Heart left ventricle (tissue), 16 donors: Measurements from ENCODE around the gene CTNNA1. TPM values are rescaled to one million over a fixed set of nuclear protein-coding genes. Genes with fewer than 3 reads are reported as not detected.

ENCODE experiments used
- ATAC-seq, 4 donors: fragments of 200-7000 bp; cut with Tn5 transposase; one replicate each; pipeline ENCODE4 v1.9.1; 2020 to 2022; ENCODE audit warnings: moderate library complexity in 4 of 4, mild to moderate bottlenecking in 3 of 4, moderate number of reproducible peaks in 1 of 4
- DNase-seq, 5 donors: peaks; one replicate each; pipeline ENCODE4 v3.0.0-alpha.2; 2020
- H3K27ac ChIP-seq, 12 donors: fragments of 200-600 bp; sonication (generic) in 4 of 12; one replicate each; pipeline versions ENCODE4 v1.5.0 to v1.8.0; 2016 to 2022; ENCODE audit warnings: mild to moderate bottlenecking in 2 of 12
- H3K27me3 ChIP-seq, 9 donors: fragments of 200-600 bp; sonication (generic) in 2 of 9; one replicate each; pipeline versions ENCODE4 v1.5.1 to v1.8.0; 2016 to 2022; ENCODE audit warnings: mild to moderate bottlenecking in 3 of 9
- H3K36me3 ChIP-seq, 9 donors: fragments of 200-600 bp; sonication (generic) in 2 of 9; one replicate each; pipeline versions ENCODE4 v1.5.0 to v1.8.0; 2018 to 2022; ENCODE audit warnings: mild to moderate bottlenecking in 2 of 9
- H3K4me1 ChIP-seq, 12 donors: fragments of 200-600 bp; sonication (generic) in 4 of 12; one replicate each; pipeline versions ENCODE4 v1.5.0 to v1.8.0; 2016 to 2022; ENCODE audit warnings: mild to moderate bottlenecking in 3 of 12
- H3K4me3 ChIP-seq, 12 donors: fragments of 200-600 bp; sonication (generic) in 4 of 12; one replicate each; pipeline versions ENCODE4 v1.5.0 to v1.8.0; 2017 to 2022; ENCODE audit warnings: mild to moderate bottlenecking in 9 of 12, moderate library complexity in 4 of 12
- H3K9me3 ChIP-seq, 12 donors: fragments of 200-600 bp; sonication (generic) in 4 of 12; one replicate each; pipeline versions ENCODE4 v1.5.0 to v1.8.0; 2016 to 2022; ENCODE audit warnings: mild to moderate bottlenecking in 1 of 12
- POLR2A ChIP-seq, 2 donors: fragments of 450-650 bp; IDR thresholded peaks; one replicate each; pipeline ENCODE4 v1.6.1; 2017; ENCODE audit warnings: antibody characterized with exemption in 2 of 2, mild to moderate bottlenecking in 2 of 2, moderate library complexity in 2 of 2
- WGBS, 4 donors: extraction: QIAGEN DNeasy Blood & Tissue Kit in 2 of 4; methylation state at CpG; one replicate each; pipeline versions ENCODE4 v1.1.5 to v1.1.7; 2013 to 2018; 5-methylcytosine and 5-hydroxymethylcytosine counted together
- intact Hi-C, 10 donors: fragments of 100-400 bp; cut with DNase I; formaldehyde crosslinking; loops; one replicate each; pipeline versions ENCODE4 v1.11.1 to v1.14.2; 2022
- polyA plus RNA-seq, 2 donors: library from polyadenylated mRNA; stranded (reverse); fragments of 200-250 nt; gene quantifications; one replicate each; pipeline ENCODE4 v1.2.3, GENCODE V29; 2013
- total RNA-seq, 9 donors: library from RNA; depleted of rRNA in 2 of 9; stranded (reverse); fragments of >200 nt in 2 of 9; fragmentation: NEBNext Ultra II Directional in 3 of 9; extraction: Animal tissue kit (Norgen Biotek cat#: 25700) in 3 of 9; gene quantifications; one replicate each; pipeline versions ENCODE4 v1.1.0 to v1.2.4, GENCODE V29; 2016 to 2023
- TF ChIP-seq, protein P1 (sequence below), 12 donors: fragments of 200-600 bp; sonication (generic) in 4 of 12; IDR thresholded peaks; one replicate each; pipeline versions ENCODE4 v1.5.0 to v1.8.0; 2018 to 2022; ENCODE audit warnings: antibody characterized with exemption in 12 of 12, mild to moderate bottlenecking in 5 of 12
- donor health status: ischemic (EF 13 %, LVEDD 7.1; RV severe dilation, severe dysfunction).
- donor health status: healthy with polysubstance abuse.
- donor health status: DM: no; HTN: yes; CAD: no.
- donor health status: DM: no; HTN: no; CAD: no.
- donor health status: ischemic (EF 25% LVEDD 6.9; RV normal size, moderate dysfunction).
- donor health status: ischemic (EF 25% LVEDD 5.7; RV mildly dilated, moderate dysfunction).
- donor health status: healthy.
- donor health status: DM: yes; HTN: yes; CAD: no.
- donor health status: ischemic (EF 35%, LVEDD 5.7; RV mildly dilated, moderate dysfunction).
- donor health status: nonischemic (EF 11% LVEDD 7.7; RV severe dilation, severe dysfunction).
- donor health status: DM: yes; HTN: yes; CAD: no.
- donor health status: PGD.
- donor health status: ischemic (EF 29% LVEDD 5.4; RV normal size, mild dysfunction).
- donor health status: nonischemic (EF 23%, LVEDD 6.1; RV moderate dilation, normal function).

Gene CTNNA1
- total and polyA plus RNA-seq, 11 donors = 140 to 460 (median 399) TPM

DNA sequence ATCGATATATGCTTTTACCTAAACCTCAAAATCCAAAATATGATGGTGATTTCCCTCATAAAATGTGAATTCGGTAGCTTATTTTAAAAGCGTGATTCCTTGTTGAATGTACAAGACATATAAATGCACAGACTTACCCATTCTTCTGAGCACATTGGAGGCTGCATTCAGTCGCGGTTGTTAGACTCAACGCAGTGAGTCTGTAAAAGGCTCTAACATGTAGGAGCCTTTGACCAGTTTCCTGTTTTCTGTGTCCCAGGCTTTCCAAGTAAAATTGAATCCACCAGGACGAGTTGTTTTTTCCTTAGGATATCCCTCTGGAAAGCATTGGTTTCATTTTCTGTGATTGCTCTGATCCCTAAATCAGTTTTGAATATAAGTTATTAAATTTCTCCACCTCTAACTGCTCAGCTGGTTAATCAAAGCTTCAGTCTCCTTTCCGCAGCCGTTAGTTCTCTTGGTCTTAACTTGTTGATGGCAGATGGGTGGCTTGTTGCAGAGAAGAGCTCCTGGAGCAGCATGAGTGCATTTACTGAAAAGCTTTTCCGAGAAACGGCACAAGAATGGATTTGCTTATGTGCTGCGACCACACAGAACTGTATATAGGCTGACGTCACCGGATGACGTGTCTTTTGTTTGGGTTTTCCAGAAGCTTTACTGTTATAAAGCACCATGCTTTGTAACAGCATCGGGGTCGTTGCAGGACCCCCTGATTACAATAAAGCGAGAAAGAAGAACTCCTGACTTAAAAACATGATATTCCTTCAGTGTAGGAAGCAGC, 121.7 kb downstream of the CTNNA1 start, which contains the start of gene LRRTM2:
TSS of gene LRRTM2 (minus strand) at position 565 of the 781 bp plus-strand sequence. CDS start at position 141, 424 bp downstream.
- Histone ChIP-seq H3K4me3 (peak within 1 kb of the TSS in 4 of 12 donors; percentile 0 to 12 (median 8)), H3K4me1 (peaks cover 5 to 80% (median 48%) of the 10 kb centered on the region in 12 donors), H3K27ac (peak within 1 kb of the TSS in 1 of 12 donors; percentile 4), H3K9me3 (peaks cover 0 to 5% (median 0%) of the 10 kb centered on the region in 12 donors), H3K27me3 (no peaks in the 10 kb centered on the region), H3K36me3 (peaks cover 0 to 4% (median 0%) of the 10 kb centered on the region in 9 donors)
- no peak for TF ChIP-seq POLR2A (IDR thresholded peaks at IDR 0.05)
- TF ChIP-seq, protein P1, sequence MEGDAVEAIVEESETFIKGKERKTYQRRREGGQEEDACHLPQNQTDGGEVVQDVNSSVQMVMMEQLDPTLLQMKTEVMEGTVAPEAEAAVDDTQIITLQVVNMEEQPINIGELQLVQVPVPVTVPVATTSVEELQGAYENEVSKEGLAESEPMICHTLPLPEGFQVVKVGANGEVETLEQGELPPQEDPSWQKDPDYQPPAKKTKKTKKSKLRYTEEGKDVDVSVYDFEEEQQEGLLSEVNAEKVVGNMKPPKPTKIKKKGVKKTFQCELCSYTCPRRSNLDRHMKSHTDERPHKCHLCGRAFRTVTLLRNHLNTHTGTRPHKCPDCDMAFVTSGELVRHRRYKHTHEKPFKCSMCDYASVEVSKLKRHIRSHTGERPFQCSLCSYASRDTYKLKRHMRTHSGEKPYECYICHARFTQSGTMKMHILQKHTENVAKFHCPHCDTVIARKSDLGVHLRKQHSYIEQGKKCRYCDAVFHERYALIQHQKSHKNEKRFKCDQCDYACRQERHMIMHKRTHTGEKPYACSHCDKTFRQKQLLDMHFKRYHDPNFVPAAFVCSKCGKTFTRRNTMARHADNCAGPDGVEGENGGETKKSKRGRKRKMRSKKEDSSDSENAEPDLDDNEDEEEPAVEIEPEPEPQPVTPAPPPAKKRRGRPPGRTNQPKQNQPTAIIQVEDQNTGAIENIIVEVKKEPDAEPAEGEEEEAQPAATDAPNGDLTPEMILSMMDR (IDR thresholded peaks at IDR 0.05) = no peak
- 69 to 77% (median 73%) methylated on average over 18 of the region's 18 CpGs for WGBS, 4 donors
- no peak for DNase-seq
- intact Hi-C loops = no loop called here
- ATAC-seq = no peak

DNA sequence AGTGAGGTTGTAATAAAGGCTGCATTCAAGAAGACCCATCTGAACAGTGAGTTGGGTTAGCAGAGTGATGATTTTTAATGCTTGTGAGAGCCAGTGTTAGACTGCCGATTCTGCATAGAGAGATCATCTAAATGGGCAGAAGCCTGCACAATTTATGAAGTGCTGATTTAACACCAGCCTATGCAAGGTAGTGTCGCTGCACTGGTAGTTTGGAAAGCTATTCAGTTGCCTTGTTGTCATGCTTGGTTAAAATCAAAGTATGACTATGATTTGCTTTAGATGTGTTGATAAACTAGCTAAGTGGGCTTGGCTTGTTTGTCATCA, 122.3 kb downstream of the CTNNA1 start:
- H3K4me3 ChIP-seq = no peak overlapping the region
- peaks cover 5 to 77% (median 42%) of the 10 kb centered on the region in 12 donors for H3K4me1 ChIP-seq
- ATAC-seq (no peak), DNase-seq (no peak)
- H3K27me3 ChIP-seq = no peaks in the 10 kb centered on the region
- peaks cover 0 to 5% (median 0%) of the 10 kb centered on the region in 9 donors for H3K36me3 ChIP-seq
- TF ChIP-seq, protein P1 (IDR thresholded peaks at IDR 0.05) = no peak
- TF ChIP-seq POLR2A (IDR thresholded peaks at IDR 0.05) = no peak
- no peak overlapping the region for H3K27ac ChIP-seq
- peaks cover 0 to 5% (median 0%) of the 10 kb centered on the region in 12 donors for H3K9me3 ChIP-seq
- intact Hi-C loops = no loop called here
- 73 to 79% (median 76%) methylated on average over 2 of the region's 2 CpGs for WGBS, 4 donors

DNA sequence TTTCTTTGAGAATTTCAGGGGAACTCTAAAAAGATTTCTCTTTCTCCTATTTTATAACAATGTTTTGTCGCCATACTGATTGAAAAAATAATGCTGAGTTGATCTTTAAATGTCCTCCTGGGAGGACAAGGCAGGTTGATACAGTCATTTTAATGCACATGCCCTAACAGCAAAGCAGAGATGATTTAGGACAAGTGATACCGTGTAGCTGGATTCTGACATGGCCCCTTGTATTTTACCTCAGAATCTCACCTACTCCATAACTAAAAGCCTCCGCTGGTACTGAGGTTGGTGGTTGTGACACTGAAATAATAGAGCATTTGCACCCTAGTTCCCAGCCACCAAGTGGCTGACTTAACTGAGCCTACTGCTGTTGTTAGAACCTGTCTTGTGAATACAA, 122.7 kb downstream of the CTNNA1 start:
- ATAC-seq (no peak), DNase-seq (no peak)
- Histone ChIP-seq H3K9me3 (peaks cover 0 to 5% (median 0%) of the 10 kb centered on the region in 12 donors), H3K27me3 (no peaks in the 10 kb centered on the region), H3K4me1 (peaks cover 5 to 73% (median 39%) of the 10 kb centered on the region in 12 donors), H3K4me3 (no peak overlapping the region), H3K27ac (no peak overlapping the region), H3K36me3 (peaks cover 0 to 8% (median 0%) of the 10 kb centered on the region in 9 donors)
- 91 to 96% (median 94%) methylated on average over 3 of the region's 3 CpGs for WGBS, 4 donors
- TF ChIP-seq, protein P1 (IDR thresholded peaks at IDR 0.05) = no peak
- TF ChIP-seq POLR2A (IDR thresholded peaks at IDR 0.05) = no peak
- intact Hi-C loops = no loop called here

DNA sequence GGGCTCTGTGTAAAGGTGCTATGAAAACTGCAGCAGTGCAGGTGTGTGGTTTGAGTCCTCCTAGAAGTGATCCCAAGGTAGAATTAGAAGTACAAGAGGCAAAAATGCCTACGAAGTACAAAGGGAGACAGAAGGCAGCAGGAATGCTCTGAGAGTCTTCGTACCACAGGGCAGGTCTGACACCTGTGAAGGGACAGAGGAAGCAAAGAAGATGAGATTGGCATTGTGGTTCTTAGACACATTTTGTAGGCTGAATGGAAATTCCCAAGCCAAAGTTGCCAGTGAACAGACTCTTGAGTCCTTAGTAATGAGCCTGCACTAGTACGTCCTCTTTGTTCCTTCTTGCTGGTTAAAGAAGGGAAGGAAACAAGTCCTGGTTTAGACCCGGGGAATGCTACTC, 123.6 kb downstream of the CTNNA1 start:
- peaks cover 5 to 74% (median 34%) of the 10 kb centered on the region in 12 donors for H3K4me1 ChIP-seq
- ATAC-seq (no peak), DNase-seq (no peak)
- H3K36me3 ChIP-seq = peaks cover 0 to 8% (median 0%) of the 10 kb centered on the region in 9 donors
- H3K27ac ChIP-seq = no peak overlapping the region
- H3K27me3 ChIP-seq = no peaks in the 10 kb centered on the region
- intact Hi-C loops = no loop called here
- 86 to 90% (median 90%) methylated on average over 4 of the region's 4 CpGs for WGBS, 4 donors
- H3K9me3 ChIP-seq = peaks cover 0 to 5% (median 0%) of the 10 kb centered on the region in 12 donors
- no peak overlapping the region for H3K4me3 ChIP-seq
- TF ChIP-seq POLR2A (IDR thresholded peaks at IDR 0.05) = no peak
- TF ChIP-seq, protein P1 (IDR thresholded peaks at IDR 0.05) = no peak
